Cardiac fibroblast (primary cell): Measurements from ENCODE around the gene COL23A1.

Source experiments
- DNase-seq, 2 donors: peaks; one replicate each; pipeline versions ENCODE4 v3.0.0 to v3.0.0-alpha.2; 2010; ENCODE audit warnings: low read depth in 2 of 2
- H3K4me3 ChIP-seq, 2 donors: replicated peaks in 1 of 2; 1 replicate in 1 of 2; 2 replicates in 1 of 2; pipeline ENCODE4 v1.5.1; 2011; ENCODE audit warnings: low read depth in 2 of 2, low read length in 2 of 2, mild to moderate bottlenecking in 2 of 2, moderate library complexity in 1 of 2
- TF ChIP-seq, protein P1 (sequence below): IDR thresholded peaks from one replicate; pipeline ENCODE4 v1.5.1; 2011; ENCODE audit warnings: low read depth, mild to moderate bottlenecking, low read length, inconsistent platforms

The COL23A1 gene

DNA sequence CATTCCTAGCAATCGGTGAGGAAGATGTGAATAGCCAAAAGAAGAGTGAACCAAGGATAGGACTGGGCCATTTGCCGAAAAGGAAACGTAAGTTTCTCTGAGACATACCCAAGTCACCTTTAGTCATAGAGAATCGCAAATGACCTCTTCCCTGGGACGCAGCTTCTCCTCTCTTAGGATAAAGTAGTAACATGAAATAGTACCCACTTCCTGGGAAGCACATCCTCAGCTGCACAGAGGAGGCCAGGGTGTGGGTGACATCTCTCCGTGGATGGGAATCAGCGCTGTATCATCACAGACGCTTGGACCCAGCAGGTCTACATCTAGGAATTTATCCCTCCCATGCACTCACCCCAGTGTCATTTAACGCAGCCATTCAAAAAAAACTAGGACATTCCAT is 236.7 kb downstream of the COL23A1 start:
- TF ChIP-seq, protein P1, sequence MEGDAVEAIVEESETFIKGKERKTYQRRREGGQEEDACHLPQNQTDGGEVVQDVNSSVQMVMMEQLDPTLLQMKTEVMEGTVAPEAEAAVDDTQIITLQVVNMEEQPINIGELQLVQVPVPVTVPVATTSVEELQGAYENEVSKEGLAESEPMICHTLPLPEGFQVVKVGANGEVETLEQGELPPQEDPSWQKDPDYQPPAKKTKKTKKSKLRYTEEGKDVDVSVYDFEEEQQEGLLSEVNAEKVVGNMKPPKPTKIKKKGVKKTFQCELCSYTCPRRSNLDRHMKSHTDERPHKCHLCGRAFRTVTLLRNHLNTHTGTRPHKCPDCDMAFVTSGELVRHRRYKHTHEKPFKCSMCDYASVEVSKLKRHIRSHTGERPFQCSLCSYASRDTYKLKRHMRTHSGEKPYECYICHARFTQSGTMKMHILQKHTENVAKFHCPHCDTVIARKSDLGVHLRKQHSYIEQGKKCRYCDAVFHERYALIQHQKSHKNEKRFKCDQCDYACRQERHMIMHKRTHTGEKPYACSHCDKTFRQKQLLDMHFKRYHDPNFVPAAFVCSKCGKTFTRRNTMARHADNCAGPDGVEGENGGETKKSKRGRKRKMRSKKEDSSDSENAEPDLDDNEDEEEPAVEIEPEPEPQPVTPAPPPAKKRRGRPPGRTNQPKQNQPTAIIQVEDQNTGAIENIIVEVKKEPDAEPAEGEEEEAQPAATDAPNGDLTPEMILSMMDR, result no peak
- no peak for DNase-seq
- H3K4me3 ChIP-seq, result no peak overlapping the region

- TF ChIP-seq, protein P1, result no peak
- DNase-seq, result no peak
- H3K4me3 ChIP-seq, result no peak overlapping the region
These were observed 238.2 kb downstream of the COL23A1 start for GRCh38 chr5:178352035-178352349.

DNA sequence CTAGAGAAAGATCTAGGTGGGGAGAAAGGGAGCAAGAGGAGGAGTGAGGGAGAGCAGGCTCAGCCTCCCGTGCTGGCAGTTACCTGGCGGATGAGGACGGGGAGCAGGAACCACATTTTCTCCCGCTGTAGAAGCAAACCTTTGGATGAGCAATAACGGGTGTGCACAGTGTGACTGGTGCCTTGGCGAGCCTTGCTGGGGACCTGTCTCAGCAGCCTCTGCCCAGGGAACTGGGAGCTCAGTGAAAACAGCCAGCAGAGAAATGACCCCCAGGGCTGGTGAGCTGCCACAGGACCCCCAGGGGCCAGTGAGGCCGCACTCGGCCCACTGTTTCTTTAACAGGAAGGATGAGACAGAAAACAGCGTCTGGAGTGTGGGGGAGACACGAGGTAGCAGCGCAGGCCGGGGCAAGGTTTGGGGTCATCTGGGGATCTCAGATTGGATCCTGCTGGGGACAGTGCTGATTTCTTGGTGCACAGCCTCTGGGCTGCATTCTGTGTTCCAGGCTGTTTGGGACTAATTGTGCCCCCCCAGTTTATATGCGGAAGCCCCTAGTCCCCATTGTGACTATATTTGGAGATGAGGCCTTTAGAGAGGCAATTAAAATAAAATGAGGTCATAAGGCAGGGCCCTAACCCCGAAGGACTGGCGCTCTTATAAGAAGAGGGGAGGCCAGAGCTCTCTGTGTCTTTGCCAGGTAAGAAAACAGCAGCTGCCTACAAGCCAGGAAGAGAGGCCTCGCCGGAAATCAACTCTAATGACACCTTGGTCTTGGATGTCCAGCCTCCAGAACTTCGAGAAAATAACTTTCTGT is 238.8 kb downstream of the COL23A1 start:
- no peak overlapping the region for H3K4me3 ChIP-seq
- no peak for DNase-seq
- TF ChIP-seq, protein P1, result no peak

DNA sequence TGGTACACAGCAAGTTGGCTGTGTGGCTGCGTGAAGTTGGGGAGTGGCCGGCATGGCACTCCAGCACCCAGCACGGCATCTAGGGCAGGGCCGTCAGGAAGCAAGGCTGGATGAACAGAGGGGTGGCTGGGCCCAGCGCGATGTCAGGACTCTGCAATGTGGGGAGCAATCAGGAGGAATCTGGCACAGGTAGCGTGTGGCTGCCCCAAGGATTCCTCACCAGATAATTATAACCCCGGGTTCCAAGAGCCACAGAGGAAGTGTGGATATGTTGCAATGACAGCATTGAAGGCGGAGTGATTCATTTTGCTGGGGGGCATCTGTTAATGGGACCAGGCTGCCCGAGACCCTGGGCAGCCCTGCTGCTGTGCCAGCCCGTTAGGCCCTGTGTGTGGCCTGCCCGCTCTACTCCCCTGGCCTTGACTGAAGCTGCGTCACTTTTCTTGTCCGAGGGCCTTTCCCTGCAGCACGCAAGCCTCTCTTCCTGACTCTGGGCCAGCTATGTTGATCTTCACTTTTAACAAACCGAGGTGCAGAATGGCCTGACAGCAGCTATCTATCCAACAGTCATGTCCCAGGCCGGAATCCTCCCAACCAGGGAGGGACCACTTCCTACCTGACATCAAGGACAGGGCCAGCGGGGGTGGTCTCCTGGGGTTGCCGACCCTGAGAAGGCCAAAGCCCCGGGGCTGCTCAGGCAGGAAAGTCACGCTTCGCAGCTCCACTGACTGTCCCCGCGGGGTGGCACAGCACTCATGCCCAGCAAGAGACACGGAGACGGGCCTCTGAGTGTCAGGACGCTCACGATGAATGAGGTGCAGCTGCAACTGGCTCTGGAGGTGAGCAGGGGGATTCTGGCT is 239.6 kb downstream of the COL23A1 start:
- DNase-seq, result no peak
- H3K4me3 ChIP-seq, result no peak overlapping the region
- TF ChIP-seq, protein P1, result no peak

GRCh38 chr5:178349625-178350353 is 240.4 kb downstream of the COL23A1 start:
- DNase-seq, result no peak
- H3K4me3 ChIP-seq, result no peak overlapping the region
- TF ChIP-seq, protein P1, result no peak

GRCh38 chr5:178349075-178349511 is 241.1 kb downstream of the COL23A1 start:
- TF ChIP-seq, protein P1, result no peak
- no peak overlapping the region for H3K4me3 ChIP-seq

More at GRCh38 chr5:178349075-178349511, 241.1 kb downstream of the COL23A1 start:
- DNase-seq, result no peak
